GM12874 (cell line): Measurements from ENCODE around the gene KRTAP16-1.

Experiments used
- TF ChIP-seq, protein P1 (sequence below): IDR thresholded peaks from 2 replicates; pipeline ENCODE4 v1.5.1; 2011; ENCODE audit warnings: low read depth, mild to moderate bottlenecking, control low read depth, low read length, moderate library complexity; ENCODE audit not compliant: insufficient read depth

Gene KRTAP16-1

DNA sequence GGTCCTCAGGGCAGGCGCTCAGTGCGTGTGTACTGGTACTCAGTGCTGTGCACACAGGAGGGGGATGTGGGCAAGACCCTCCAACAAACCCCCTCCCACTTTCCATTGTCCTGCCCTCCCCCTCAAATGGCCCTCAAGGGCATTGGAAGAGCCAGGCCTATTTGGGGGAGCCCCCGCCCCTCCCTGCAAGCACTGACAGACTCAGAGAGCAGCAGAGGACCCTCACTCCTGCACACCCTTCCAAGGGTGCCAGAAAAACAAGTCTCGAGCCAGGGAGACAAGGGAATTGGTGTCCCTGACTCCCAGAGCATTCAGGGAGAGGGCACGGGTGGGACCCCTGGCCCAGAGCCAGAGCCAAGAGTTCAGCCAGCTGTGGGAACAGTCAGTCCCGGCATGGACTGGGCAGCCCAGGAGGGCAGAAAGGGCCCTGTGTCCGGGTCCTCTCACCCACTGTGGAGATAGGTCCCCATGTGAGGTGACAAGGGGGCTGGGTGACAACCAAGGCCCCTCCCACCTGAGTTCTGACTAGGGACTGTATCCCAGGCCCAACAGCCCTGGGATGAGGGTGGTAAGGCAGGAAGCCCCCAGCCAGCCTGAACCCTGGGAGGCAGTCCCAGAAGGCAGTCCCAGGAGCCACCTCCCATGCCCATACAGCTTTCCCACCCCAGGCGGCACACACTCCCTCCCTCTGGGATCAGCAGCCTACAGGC lies 18.5 kb upstream of the KRTAP16-1 start:
- TF ChIP-seq, protein P1, sequence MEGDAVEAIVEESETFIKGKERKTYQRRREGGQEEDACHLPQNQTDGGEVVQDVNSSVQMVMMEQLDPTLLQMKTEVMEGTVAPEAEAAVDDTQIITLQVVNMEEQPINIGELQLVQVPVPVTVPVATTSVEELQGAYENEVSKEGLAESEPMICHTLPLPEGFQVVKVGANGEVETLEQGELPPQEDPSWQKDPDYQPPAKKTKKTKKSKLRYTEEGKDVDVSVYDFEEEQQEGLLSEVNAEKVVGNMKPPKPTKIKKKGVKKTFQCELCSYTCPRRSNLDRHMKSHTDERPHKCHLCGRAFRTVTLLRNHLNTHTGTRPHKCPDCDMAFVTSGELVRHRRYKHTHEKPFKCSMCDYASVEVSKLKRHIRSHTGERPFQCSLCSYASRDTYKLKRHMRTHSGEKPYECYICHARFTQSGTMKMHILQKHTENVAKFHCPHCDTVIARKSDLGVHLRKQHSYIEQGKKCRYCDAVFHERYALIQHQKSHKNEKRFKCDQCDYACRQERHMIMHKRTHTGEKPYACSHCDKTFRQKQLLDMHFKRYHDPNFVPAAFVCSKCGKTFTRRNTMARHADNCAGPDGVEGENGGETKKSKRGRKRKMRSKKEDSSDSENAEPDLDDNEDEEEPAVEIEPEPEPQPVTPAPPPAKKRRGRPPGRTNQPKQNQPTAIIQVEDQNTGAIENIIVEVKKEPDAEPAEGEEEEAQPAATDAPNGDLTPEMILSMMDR = no peak

- TF ChIP-seq, protein P1 = no peak
Observed at GRCh38 chr17:41326173-41327145, 17.4 kb upstream of the KRTAP16-1 start.

DNA sequence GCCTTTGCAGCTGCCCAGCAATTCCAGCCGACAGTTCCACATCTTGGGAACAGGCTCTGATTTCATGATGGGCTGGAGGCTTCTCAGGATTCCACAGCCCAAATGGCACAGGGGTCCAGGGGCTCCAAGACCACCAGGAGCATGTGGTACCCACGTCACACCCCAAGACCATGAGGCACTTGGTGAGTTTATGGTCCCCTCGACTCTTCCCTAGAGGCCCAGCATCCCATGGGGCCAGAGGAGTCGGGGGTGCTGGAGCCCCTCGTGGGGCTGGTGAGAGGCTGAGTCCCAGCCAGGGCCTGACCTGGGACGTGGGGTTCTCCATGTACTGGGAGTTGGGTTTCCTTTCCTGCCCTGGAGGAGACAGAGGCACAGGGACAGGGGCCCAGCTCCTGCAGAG lies 16.5 kb upstream of the KRTAP16-1 start:
- TF ChIP-seq, protein P1 = no peak

GRCh38 chr17:41325126-41325525 lies 16.0 kb upstream of the KRTAP16-1 start:
- TF ChIP-seq, protein P1 = no peak

DNA sequence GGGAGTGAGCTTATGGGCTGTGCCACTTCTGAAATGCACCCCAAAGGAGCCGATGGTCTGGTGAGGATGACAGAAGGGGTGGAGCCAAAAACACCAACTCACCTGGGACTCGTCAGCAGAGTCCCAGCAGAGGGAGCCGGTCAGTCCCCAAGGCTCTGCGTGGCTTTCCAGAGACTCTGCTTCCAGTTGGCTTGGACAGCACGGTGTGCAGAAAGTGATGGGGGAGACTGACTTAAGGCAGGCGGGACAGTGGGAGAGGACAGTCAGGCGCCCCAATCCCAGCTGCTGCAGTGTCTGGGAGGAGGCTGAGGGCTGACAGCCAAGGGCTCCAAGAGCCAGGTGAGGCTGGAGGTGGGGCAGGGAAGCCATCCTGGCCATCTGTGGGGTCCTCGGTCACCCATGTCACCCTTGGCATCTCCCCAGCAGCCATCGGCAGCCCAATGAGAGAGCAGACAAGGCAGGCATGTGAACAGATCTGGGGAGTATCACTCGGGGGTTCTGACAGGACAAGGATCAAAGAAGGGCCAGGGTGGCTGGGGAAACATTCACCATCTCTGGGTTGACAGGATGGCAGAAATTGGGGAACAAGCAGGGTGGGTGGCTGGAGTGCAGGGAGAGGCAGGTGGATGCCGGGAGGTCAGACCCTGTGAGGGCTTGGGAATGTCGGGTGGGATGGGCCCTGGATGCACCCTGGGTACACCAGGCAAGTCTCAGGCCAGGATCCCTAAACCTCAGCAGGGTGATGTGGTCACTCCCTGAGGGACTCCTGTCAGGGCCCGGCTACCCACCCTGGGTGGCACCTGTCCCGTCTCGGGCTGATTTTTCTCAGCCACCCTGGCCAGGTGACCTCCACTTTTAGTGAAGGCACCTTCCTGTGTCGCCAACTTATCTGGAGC lies 15.3 kb upstream of the KRTAP16-1 start:
- TF ChIP-seq, protein P1 = no peak

- TF ChIP-seq, protein P1 = no peak
Observed at GRCh38 chr17:41322903-41323895, 14.1 kb upstream of the KRTAP16-1 start.
